HG03280 (cell line): ENCODE data around the gene PTAR1.

Source experiments
- ATAC-seq: cut with Tn5 transposase; IDR thresholded peaks from one replicate; pipeline ENCODE4 v1.9.1; 2021; ENCODE audit warnings: mild to moderate bottlenecking, moderate library complexity; ENCODE audit not compliant: unreplicated experiment

PTAR1 gene

DNA sequence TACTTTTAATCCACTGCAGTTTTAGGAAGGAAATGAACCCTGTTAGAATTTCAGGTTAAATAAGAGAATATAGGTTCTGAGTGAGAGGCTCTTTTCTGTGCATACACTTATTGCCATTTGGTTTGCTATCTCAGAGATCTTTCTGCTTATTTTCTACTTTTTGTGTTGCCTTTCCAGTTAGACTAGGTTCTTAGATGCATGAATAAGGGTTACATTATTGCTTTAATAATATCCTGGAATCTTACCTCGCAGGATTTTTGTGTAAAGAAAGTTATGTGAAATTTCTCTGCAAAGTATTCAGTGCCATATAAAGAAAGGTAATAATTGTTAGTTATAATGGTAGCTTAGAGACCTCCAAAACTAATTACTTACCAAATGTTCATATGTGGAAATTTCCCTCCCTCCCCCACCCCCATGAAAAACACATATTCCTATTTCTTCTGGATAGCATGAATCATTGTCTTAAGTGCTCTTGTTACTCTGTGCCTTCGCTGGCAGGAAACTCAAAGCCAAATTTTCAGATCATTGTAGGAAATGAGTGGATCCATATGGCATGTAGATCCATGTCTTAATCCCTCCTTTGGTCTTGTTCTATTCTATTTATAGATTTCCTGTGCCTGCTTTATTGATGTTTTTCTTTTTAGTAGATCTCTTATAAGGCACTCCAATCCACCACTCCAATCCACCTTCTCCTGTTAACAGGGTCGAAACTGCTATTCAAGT, 84.9 kb downstream of the PTAR1 start:
- ATAC-seq, result no peak

DNA sequence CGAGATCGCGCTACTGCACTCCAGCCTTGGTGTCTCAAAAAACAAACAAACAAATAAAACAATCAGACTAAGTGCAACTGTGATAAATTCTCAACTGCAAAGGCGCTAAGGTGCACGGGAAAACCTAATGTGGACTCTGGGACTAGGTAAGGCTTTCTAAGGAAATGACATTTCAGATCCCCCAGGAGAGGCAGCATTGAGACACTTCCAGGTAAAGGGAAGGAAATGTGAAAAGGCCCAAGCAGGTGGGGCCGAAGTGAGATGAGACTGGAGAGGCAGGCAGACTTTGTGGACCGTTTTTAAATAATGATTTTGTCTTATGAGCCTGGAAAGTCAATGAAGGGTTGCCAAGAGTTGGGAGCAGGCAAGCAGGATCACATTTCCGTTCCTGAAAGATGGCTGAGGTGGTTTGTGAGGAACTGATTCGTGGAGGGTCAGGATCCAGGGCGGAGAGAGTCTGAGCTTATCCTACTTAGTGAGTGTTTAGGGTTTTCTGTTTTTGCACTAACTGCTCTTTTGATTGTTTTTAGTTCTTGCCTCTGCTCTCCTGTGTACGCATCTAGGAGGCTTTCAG, 85.6 kb downstream of the PTAR1 start:
- ATAC-seq, result no peak

DNA sequence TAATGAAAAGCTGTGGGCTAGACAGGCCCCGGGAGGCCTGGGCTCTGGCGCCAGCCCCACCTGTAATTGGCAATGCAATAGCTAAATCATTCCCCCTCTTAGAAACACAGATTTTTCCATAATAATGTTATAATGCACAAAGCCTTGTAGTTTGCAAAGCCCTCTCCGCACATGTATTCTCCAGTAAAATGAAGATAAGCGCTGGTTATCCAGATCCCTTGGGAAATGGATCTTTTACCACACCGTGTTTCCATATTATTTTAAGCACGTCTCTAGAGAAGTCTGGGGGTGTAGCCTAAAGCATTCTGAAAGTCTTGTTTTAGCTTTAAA, 86.5 kb downstream of the PTAR1 start:
- no peak for ATAC-seq

DNA sequence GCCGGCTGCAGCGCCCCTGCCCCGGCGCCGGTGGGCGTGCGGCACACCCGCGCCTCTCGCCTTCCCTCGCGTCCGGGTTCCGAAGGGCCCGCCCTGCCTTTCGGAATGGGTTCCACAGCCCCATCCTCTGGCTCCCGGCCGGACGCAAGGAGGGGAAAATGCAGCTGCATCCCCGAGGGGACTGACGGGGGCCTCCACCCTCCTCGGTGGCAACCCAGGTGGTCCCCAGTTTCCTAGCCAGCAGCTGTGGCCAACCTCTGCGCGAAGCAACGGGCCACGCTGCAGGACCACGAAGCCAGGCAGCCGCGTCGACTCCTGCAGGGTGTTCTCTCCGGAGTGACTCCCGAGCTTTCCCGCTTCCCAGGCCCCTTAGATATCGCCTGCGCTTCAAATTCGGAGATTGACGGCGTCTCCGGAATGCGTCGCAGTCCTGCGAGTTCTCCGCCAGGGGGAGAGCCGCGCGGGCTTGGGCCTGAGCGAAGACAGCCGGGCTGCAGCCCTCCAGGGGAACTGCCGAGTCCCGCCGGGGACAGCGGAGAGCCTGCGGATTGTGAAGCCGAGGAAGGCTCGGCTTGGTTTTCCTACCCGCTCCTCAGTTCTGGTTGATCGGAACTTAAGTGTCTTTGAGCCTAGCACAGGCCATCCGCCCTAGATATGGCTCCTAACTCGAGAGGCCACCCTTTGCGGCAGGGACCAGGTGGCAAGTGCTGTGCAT, 87.1 kb downstream of the PTAR1 start:
- ATAC-seq, result peak; percentile 93

DNA sequence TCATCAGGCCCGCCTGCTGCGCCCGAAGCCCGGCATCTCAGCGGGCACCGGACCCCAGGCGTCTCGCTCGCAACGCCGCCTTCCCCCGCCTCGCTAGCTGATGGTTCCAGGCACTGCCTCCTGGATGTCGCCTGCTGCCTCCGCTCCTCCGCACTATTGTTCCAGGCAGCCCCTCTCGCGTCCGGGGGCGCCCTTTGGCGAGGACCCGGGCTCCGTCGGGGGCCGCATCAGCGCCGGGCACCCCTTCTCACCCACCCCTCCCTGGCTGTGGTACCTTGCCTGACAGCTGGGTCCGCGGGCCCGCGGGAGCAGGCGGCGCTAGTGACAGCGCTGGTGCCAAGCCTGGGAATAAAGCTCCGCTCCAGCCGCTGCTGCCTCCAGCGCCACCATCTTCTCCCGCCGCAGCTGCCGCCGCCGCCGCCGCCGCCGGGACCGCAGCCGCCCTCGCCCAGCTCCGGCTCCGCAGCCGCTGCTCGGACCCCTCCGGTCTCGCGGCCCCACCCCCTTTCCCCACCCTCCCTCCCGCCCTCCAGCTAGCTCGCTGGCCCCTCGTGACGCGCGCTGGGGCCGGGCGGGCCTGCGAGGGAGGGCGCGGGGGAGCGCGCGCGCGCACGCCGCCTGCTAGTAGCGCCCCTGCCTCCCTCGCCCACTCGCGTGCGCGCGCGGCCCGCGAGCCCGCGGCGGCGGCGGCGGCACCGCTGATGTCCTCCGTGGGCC, 87.8 kb downstream of the PTAR1 start, which contains the start of gene APBA1:
Gene APBA1, minus strand, starts transcription at position 493 of the 717 bp plus-strand sequence.
- ATAC-seq, result peak; percentile 36

DNA sequence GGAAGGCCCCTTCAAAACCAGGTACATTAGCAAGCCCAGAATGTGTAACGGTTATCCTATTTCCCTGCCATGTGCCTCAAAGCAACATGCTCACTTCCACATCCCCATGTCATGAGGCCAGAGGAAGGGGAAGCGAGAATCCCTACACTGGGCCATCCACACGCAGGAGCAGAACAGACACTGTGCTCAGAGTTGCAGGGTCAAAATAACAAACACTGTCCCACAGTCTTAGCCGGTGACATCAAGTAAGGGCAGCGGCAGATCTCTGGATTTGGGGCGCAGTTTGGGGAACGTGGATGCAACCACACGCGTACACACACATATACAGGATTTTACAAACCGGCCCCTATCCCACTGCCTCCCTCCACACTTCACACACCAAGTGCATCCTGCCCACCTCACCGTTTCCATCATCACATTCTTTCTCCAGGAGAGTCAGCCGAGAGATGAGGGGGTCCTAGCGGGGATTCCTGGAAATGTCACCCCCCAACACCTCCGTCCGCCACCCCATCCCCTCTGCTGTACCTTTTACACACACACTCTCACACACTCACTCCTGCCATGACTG, 88.4 kb downstream of the PTAR1 start:
- no peak for ATAC-seq

DNA sequence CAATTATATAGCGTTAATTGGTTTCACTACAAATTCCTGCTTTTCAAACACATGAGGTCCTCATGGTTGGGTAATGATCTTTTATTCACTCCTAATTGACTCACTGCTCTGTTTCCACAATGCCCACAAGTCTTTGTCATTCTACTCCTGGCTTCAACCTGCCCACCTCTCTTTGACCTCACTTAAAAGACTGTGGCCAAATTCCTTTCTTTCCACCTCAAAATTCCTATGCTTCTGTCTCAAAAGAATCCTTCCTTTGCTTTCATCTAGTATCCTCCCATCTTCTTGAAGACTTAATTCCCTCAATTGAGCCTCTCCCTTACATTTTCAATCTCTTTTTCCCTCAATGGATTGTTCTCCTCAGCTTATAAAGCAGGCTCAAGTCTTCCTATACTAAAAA, 92.5 kb downstream of the PTAR1 start:
- ATAC-seq, result no peak

DNA sequence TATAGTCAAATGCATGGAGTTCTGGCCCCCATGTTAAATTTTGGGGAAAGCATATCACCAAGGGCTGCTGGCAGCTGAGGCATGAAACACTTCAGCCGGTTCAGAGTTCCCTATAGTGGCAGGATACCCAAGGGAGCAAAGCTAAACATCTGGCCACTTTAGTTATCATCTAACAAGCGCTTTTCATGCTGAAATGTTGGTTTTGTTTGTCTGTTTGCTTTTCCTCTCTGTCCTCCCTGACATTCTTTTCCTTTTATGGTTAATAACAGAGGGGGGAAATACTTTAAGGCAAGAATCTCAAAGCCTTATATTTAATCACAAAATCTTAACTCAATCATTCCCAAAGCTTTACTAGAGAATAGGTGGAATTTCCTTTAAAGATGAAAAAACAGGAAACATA, 99.5 kb downstream of the PTAR1 start:
- no peak for ATAC-seq
